ENCODE measurements around the gene LRRC7.

LRRC7 gene

GRCh38 chr1:70048336-70049094 lies 480.8 kb downstream of the LRRC7 start:
- no peak for DNase-seq

GRCh38 chr1:70051926-70052325 lies 484.2 kb downstream of the LRRC7 start:
- DNase-seq: no peak

GRCh38 chr1:70057500-70057899 lies 489.8 kb downstream of the LRRC7 start:
- DNase-seq: no peak

GRCh38 chr1:70061231-70061630 lies 493.5 kb downstream of the LRRC7 start:
- DNase-seq: no peak

- DNase-seq: no peak
Observed at GRCh38 chr1:70063861-70064260, 496.1 kb downstream of the LRRC7 start.

- no peak for DNase-seq
Observed at GRCh38 chr1:70066711-70067110, 499.0 kb downstream of the LRRC7 start.

GRCh38 chr1:70071601-70072000 lies 503.9 kb downstream of the LRRC7 start:
- no peak for DNase-seq

- no peak for DNase-seq
Observed at GRCh38 chr1:70072231-70072751, 504.6 kb downstream of the LRRC7 start.

- no peak for DNase-seq
Observed at GRCh38 chr1:70075761-70076160, 508.0 kb downstream of the LRRC7 start.

- DNase-seq: no peak
Observed at GRCh38 chr1:70077066-70077465, 509.3 kb downstream of the LRRC7 start.

GRCh38 chr1:70079546-70079945 lies 511.8 kb downstream of the LRRC7 start:
- no peak for DNase-seq

- no peak for DNase-seq
Observed at GRCh38 chr1:70083519-70083918, 515.8 kb downstream of the LRRC7 start.

- DNase-seq: no peak
Observed at GRCh38 chr1:70084314-70084915, 516.7 kb downstream of the LRRC7 start.

- DNase-seq: no peak
Observed at GRCh38 chr1:70085521-70085920, 517.8 kb downstream of the LRRC7 start.

GRCh38 chr1:70086897-70087296 lies 519.2 kb downstream of the LRRC7 start:
- DNase-seq: no peak

- no peak for DNase-seq
Observed at GRCh38 chr1:70090141-70090540, 522.4 kb downstream of the LRRC7 start.

- no peak for DNase-seq
Observed at GRCh38 chr1:70090875-70091274, 523.2 kb downstream of the LRRC7 start.

GRCh38 chr1:70091811-70092210 lies 524.1 kb downstream of the LRRC7 start:
- DNase-seq: no peak

- DNase-seq: no peak
Observed at GRCh38 chr1:70092526-70092925, 524.8 kb downstream of the LRRC7 start.

- no peak for DNase-seq
Observed at GRCh38 chr1:70093250-70093975, 525.7 kb downstream of the LRRC7 start.

- DNase-seq: no peak
Observed at GRCh38 chr1:70101231-70101630, 533.5 kb downstream of the LRRC7 start.

- no peak for DNase-seq
Observed at GRCh38 chr1:70101774-70102173, 534.1 kb downstream of the LRRC7 start.

GRCh38 chr1:70103770-70104169 lies 536.0 kb downstream of the LRRC7 start:
- DNase-seq: no peak

- no peak for DNase-seq
Observed at GRCh38 chr1:70109241-70109640, 541.5 kb downstream of the LRRC7 start.

All from T-helper 9 cell (primary cell).